ENCODE results near the gene FGD2.

The FGD2 gene

GRCh38 chr6:36973190-36973589 is 32.3 kb upstream of the FGD2 start:
- no peaks in the 10 kb centered on the region for H3K9me3 ChIP-seq (ENCODE audit: insufficient read depth, low read length)
- H3K4me3 ChIP-seq (ENCODE audit: insufficient read length, low read depth) = no peak overlapping the region
- no peak for DNase-seq (ENCODE audit: low read depth, low spot score)
- no peak overlapping the region for H3K9ac ChIP-seq (ENCODE audit: insufficient read length, low read depth)
- peaks cover 2% of the 10 kb centered on the region for H3K4me1 ChIP-seq (ENCODE audit: insufficient read depth, insufficient read length)
- TF ChIP-seq ZNF274 (IDR thresholded peaks at IDR 0.05; ENCODE audit: low read depth, low read length) (no peak), SUZ12 (IDR thresholded peaks at IDR 0.05; ENCODE audit: extremely low read depth, insufficient read depth, insufficient read length) (no peak), YY1 (IDR thresholded peaks at IDR 0.05; ENCODE audit: insufficient read depth, insufficient read length) (no peak)
- H3K36me3 ChIP-seq (ENCODE audit: insufficient read depth, insufficient read length, low read length) = peaks cover 100% of the 10 kb centered on the region
- no peaks in the 10 kb centered on the region for H3K27me3 ChIP-seq (ENCODE audit: insufficient read depth, insufficient read length)

GRCh38 chr6:36973647-36974046 is 31.8 kb upstream of the FGD2 start:
- Histone ChIP-seq H3K9ac (ENCODE audit: insufficient read length, low read depth) (no peak overlapping the region), H3K27me3 (ENCODE audit: insufficient read depth, insufficient read length) (no peaks in the 10 kb centered on the region), H3K4me1 (ENCODE audit: insufficient read depth, insufficient read length) (peaks cover 2% of the 10 kb centered on the region), H3K9me3 (ENCODE audit: insufficient read depth, low read length) (no peaks in the 10 kb centered on the region), H3K4me3 (ENCODE audit: insufficient read length, low read depth) (no peak overlapping the region), H3K36me3 (ENCODE audit: insufficient read depth, insufficient read length, low read length) (peaks cover 100% of the 10 kb centered on the region)
- TF ChIP-seq SUZ12 (IDR thresholded peaks at IDR 0.05; ENCODE audit: extremely low read depth, insufficient read depth, insufficient read length) (no peak), YY1 (IDR thresholded peaks at IDR 0.05; ENCODE audit: insufficient read depth, insufficient read length) (no peak), ZNF274 (IDR thresholded peaks at IDR 0.05; ENCODE audit: low read depth, low read length) (no peak)
- DNase-seq (ENCODE audit: low read depth, low spot score) = no peak

DNA sequence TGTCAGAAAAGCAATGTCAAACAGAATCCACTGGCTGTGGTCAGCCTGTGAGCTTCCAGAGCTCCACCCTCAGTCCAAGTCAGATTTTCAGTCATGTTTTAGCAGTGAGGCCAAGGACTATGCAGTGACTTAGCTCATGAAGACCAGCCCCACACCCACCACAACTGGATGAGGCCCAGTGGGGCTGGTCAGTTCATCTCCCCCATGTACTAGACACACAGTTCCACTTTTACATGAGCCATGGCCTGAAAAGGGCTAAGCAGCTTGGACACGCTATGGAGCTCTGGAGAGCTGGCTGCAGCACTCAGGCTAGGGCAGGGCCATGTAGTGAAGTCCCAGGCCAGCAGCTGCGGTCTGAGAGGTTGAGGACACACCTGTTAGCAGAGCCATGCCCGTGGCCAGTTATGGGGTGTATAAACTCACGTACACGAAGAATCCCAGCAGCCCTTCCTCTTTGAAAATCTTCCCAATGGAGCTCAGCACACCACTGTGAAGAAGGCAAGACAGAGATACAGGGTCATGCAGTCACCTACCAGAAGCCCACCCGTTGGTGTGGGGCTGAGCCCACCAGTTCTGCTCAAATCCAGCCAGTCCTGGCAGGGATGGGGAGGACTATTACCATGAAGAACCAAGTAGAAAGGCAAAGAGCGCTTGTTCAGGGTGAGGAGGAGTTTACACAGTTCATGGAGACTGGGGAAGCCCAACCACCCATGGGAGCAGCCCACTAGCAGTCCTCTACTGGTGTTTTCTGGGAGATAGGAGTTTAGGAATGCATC is 30.0 kb upstream of the FGD2 start:
- Histone ChIP-seq H3K4me3 (ENCODE audit: insufficient read length, low read depth) (no peak overlapping the region), H3K27me3 (ENCODE audit: insufficient read depth, insufficient read length) (no peaks in the 10 kb centered on the region), H3K9ac (ENCODE audit: insufficient read length, low read depth) (no peak overlapping the region), H3K9me3 (ENCODE audit: insufficient read depth, low read length) (no peaks in the 10 kb centered on the region), H3K4me1 (ENCODE audit: insufficient read depth, insufficient read length) (peaks cover 8% of the 10 kb centered on the region), H3K36me3 (ENCODE audit: insufficient read depth, insufficient read length, low read length) (peaks cover 97% of the 10 kb centered on the region)
- DNase-seq (ENCODE audit: low read depth, low spot score) = no peak
- TF ChIP-seq ZNF274 (IDR thresholded peaks at IDR 0.05; ENCODE audit: low read depth, low read length) = no peak
- no peak for TF ChIP-seq SUZ12 (IDR thresholded peaks at IDR 0.05; ENCODE audit: extremely low read depth, insufficient read depth, insufficient read length)
- no peak for TF ChIP-seq YY1 (IDR thresholded peaks at IDR 0.05; ENCODE audit: insufficient read depth, insufficient read length)

- Histone ChIP-seq H3K9me3 (ENCODE audit: insufficient read depth, low read length) (no peaks in the 10 kb centered on the region), H3K4me1 (ENCODE audit: insufficient read depth, insufficient read length) (peaks cover 11% of the 10 kb centered on the region), H3K9ac (ENCODE audit: insufficient read length, low read depth) (no peak overlapping the region), H3K4me3 (ENCODE audit: insufficient read length, low read depth) (no peak overlapping the region), H3K36me3 (ENCODE audit: insufficient read depth, insufficient read length, low read length) (peaks cover 97% of the 10 kb centered on the region), H3K27me3 (ENCODE audit: insufficient read depth, insufficient read length) (no peaks in the 10 kb centered on the region)
- no peak for DNase-seq (ENCODE audit: low read depth, low spot score)
- TF ChIP-seq YY1 (IDR thresholded peaks at IDR 0.05; ENCODE audit: insufficient read depth, insufficient read length) = no peak
- TF ChIP-seq ZNF274 (IDR thresholded peaks at IDR 0.05; ENCODE audit: low read depth, low read length) = no peak
- TF ChIP-seq SUZ12 (IDR thresholded peaks at IDR 0.05; ENCODE audit: extremely low read depth, insufficient read depth, insufficient read length) = no peak
Observed at GRCh38 chr6:36976007-36976264, 29.5 kb upstream of the FGD2 start.

GRCh38 chr6:36976509-36976908 is 28.9 kb upstream of the FGD2 start:
- H3K4me3 ChIP-seq (ENCODE audit: insufficient read length, low read depth) = no peak overlapping the region
- no peak overlapping the region for H3K9ac ChIP-seq (ENCODE audit: insufficient read length, low read depth)
- peaks cover 97% of the 10 kb centered on the region for H3K36me3 ChIP-seq (ENCODE audit: insufficient read depth, insufficient read length, low read length)
- no peaks in the 10 kb centered on the region for H3K9me3 ChIP-seq (ENCODE audit: insufficient read depth, low read length)
- no peaks in the 10 kb centered on the region for H3K27me3 ChIP-seq (ENCODE audit: insufficient read depth, insufficient read length)
- TF ChIP-seq ZNF274 (IDR thresholded peaks at IDR 0.05; ENCODE audit: low read depth, low read length) = no peak
- TF ChIP-seq YY1 (IDR thresholded peaks at IDR 0.05; ENCODE audit: insufficient read depth, insufficient read length) = no peak
- TF ChIP-seq SUZ12 (IDR thresholded peaks at IDR 0.05; ENCODE audit: extremely low read depth, insufficient read depth, insufficient read length) = no peak
- no peak for DNase-seq (ENCODE audit: low read depth, low spot score)
- H3K4me1 ChIP-seq (ENCODE audit: insufficient read depth, insufficient read length) = peaks cover 11% of the 10 kb centered on the region

DNA sequence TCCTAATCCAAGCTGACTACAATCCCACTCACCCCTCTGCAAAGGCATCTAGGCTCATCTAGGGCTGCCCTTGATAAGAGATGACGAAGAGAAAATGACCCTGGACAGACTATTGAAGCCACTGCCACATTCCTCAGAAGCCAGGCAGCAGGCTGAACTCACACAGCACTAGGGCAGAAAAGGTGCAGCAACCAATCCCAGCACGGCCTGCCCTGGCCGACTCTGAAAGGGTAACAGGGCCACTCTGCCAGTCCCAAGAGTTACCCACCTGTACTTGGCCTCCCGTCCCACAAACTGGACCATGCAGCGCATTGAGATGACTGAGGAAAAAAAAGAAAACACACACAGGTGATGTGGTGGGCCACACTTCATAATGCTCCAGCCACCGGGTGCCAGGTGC is 28.5 kb upstream of the FGD2 start:
- no peak for DNase-seq (ENCODE audit: low read depth, low spot score)
- Histone ChIP-seq H3K4me1 (ENCODE audit: insufficient read depth, insufficient read length) (peaks cover 11% of the 10 kb centered on the region), H3K9me3 (ENCODE audit: insufficient read depth, low read length) (no peaks in the 10 kb centered on the region), H3K36me3 (ENCODE audit: insufficient read depth, insufficient read length, low read length) (peaks cover 96% of the 10 kb centered on the region), H3K27me3 (ENCODE audit: insufficient read depth, insufficient read length) (no peaks in the 10 kb centered on the region), H3K9ac (ENCODE audit: insufficient read length, low read depth) (no peak overlapping the region), H3K4me3 (ENCODE audit: insufficient read length, low read depth) (no peak overlapping the region)
- TF ChIP-seq SUZ12 (IDR thresholded peaks at IDR 0.05; ENCODE audit: extremely low read depth, insufficient read depth, insufficient read length) (no peak), YY1 (IDR thresholded peaks at IDR 0.05; ENCODE audit: insufficient read depth, insufficient read length) (no peak), ZNF274 (IDR thresholded peaks at IDR 0.05; ENCODE audit: low read depth, low read length) (no peak)

- no peak for DNase-seq (ENCODE audit: low read depth, low spot score)
- Histone ChIP-seq H3K4me1 (ENCODE audit: insufficient read depth, insufficient read length) (peaks cover 11% of the 10 kb centered on the region), H3K36me3 (ENCODE audit: insufficient read depth, insufficient read length, low read length) (peaks cover 90% of the 10 kb centered on the region), H3K4me3 (ENCODE audit: insufficient read length, low read depth) (no peak overlapping the region), H3K27me3 (ENCODE audit: insufficient read depth, insufficient read length) (no peaks in the 10 kb centered on the region), H3K9me3 (ENCODE audit: insufficient read depth, low read length) (no peaks in the 10 kb centered on the region), H3K9ac (ENCODE audit: insufficient read length, low read depth) (no peak overlapping the region)
- no peak for TF ChIP-seq YY1 (IDR thresholded peaks at IDR 0.05; ENCODE audit: insufficient read depth, insufficient read length)
- TF ChIP-seq SUZ12 (IDR thresholded peaks at IDR 0.05; ENCODE audit: extremely low read depth, insufficient read depth, insufficient read length) = no peak
- TF ChIP-seq ZNF274 (IDR thresholded peaks at IDR 0.05; ENCODE audit: low read depth, low read length) = no peak
Observed at GRCh38 chr6:36977470-36977941, 27.9 kb upstream of the FGD2 start.

All from NT2/D1 (cell line).